HG03135 (cell line): Measurements from ENCODE around the gene HIF1A.
"Not testable (repeated sequence)": the region's sequence is repeated elsewhere in the genome, so short reads cannot be mapped to it uniquely, and the experiment has no call there.

Experiments used
- ATAC-seq: cut with Tn5 transposase; IDR thresholded peaks from one replicate; pipeline ENCODE4 v1.9.1; 2021; ENCODE audit warnings: mild to moderate bottlenecking, moderate library complexity; ENCODE audit not compliant: unreplicated experiment

HIF1A gene

DNA sequence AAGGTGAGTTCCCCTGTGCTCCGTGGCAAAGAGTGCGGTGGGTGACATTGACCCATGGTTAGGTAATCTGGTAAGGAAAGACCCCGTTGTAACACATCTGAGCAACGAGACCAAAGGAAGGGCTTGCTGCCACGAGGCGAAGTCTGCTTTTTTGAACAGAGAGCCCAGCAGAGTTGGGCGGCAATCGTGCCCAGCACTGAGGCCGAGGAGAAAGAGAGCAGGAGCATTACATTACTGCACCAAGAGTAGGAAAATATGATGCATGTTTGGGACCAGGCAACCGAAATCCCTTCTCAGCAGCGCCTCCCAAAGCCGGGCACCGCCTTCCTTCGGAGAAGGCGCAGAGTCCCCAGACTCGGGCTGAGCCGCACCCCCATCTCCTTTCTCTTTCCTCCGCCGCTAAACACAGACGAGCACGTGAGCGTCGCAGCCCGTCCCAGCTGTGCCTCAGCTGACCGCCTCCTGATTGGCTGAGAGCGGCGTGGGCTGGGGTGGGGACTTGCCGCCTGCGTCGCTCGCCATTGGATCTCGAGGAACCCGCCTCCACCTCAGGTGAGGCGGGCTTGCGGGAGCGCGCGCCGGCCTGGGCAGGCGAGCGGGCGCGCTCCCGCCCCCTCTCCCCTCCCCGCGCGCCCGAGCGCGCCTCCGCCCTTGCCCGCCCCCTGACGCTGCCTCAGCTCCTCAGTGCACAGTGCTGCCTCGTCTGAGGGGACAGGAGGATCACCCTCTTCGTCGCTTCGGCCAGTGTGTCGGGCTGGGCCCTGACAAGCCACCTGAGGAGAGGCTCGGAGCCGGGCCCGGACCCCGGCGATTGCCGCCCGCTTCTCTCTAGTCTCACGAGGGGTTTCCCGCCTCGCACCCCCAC is at the start of gene HIF1A:
HIF1A (plus strand) TSS at position 684 of the 865 bp plus-strand sequence. CDS start 292 bp downstream, outside the sequence.
- peak; percentile 94 for ATAC-seq

DNA sequence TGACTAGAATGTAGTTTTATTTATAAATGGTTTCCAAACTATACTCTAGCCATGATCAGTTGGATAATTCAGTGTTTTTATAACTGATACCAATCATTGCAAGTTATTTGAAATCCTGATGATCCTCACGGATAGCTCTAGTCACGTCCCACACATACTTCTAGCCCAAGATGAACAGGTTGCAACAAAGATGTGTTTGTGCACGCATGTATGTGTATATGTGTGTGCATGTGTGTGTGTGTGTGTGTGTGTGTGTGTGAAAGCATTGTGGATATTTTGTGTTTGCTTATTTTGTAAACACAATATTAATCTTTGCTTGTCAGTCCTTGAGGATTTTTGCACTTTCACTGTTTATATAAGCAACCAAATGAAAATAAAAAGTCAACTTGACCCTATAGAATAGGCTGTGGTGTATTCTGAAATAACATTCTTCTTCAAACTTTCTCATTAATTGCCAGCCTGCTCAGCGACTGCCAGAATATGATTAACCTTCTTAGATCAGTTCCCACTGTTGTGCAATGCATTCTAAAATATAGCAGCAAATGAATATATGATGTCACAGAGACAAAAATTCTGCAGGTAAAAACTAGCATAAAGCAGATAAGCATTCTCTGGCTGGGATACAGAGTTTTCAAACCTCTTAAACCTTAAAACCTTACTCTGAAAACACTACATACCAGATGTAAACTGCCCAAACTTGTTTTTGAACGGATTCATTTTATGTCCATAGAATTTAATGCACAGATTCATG is 48.8 kb upstream of the HIF1A start:
- ATAC-seq, result no peak

- no peak for ATAC-seq
Observed at GRCh38 chr14:61647704-61648103, 47.6 kb upstream of the HIF1A start.

- no peak for ATAC-seq
Observed at GRCh38 chr14:61648377-61648776, 46.9 kb upstream of the HIF1A start.

- no peak for ATAC-seq
Observed at GRCh38 chr14:61649283-61649682, 46.0 kb upstream of the HIF1A start.

- ATAC-seq, result no peak
Observed at GRCh38 chr14:61651355-61651754, 44.0 kb upstream of the HIF1A start.

DNA sequence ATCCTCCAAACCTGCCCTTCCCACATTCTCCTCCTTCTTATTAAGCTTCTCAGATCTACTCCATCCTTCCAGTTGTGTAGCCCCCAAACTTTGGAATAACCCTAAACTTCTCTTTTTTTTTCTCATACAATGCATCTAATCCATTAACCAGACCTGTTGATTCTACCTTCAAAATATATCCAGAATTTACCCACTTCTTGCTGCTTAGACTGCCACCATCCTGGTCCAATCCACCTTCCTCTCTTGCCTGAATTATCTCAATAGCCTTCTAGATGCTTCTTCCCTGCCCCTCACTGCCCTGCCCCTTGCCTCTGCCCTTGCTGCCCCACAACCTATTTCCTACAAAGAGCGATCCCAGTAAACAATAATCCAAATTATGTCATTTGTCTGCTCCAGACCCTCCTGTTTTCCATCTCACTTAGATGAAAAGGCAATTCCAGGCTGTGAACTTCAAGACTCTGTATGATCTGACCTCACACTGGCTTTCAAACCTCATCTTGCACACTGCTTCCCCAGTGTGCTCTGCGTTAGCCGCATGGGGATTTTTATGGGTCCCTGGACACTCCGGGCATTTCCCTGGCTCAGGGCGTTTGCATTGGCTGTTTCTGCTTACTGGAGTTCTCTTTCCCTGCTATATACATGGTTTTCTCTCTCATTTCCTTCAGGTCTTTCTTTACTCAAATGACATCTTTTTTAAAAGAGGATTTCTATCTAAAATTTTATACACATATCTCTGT is 42.6 kb upstream of the HIF1A start:
- ATAC-seq, result no peak

- ATAC-seq, result no peak
Observed at GRCh38 chr14:61653507-61653906, 41.8 kb upstream of the HIF1A start.

DNA sequence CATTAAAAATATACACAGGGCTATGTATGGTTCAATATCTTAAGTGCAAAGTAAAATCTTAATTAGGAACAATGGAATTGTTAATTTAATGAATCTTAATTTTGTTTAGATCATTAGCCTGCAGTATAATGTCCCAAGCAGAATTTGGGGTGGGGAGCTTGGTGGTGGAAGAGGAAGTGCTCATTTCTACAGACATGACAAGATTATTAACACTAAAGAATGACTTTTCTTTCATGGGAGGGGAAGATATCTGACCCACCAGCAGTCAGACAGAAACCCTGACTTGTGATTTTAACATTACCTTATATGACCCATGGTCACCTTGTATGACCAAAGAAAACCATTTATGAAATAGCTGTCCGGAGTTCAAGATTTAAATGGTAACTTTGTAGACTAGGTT is 41.3 kb upstream of the HIF1A start:
- no peak for ATAC-seq

- no peak for ATAC-seq
Observed at GRCh38 chr14:61655777-61656176, 39.5 kb upstream of the HIF1A start.

- no peak for ATAC-seq
Observed at GRCh38 chr14:61656341-61656740, 39.0 kb upstream of the HIF1A start.

- ATAC-seq, result not testable (repeated sequence)
Observed at GRCh38 chr14:61658111-61658510, 37.2 kb upstream of the HIF1A start.

GRCh38 chr14:61659582-61659981 is 35.7 kb upstream of the HIF1A start:
- no peak for ATAC-seq

- ATAC-seq, result peak; percentile 7
Observed at GRCh38 chr14:61661471-61662400, 33.6 kb upstream of the HIF1A start.

GRCh38 chr14:61662437-61663311 is 32.6 kb upstream of the HIF1A start:
- ATAC-seq, result peak; percentile 86

DNA sequence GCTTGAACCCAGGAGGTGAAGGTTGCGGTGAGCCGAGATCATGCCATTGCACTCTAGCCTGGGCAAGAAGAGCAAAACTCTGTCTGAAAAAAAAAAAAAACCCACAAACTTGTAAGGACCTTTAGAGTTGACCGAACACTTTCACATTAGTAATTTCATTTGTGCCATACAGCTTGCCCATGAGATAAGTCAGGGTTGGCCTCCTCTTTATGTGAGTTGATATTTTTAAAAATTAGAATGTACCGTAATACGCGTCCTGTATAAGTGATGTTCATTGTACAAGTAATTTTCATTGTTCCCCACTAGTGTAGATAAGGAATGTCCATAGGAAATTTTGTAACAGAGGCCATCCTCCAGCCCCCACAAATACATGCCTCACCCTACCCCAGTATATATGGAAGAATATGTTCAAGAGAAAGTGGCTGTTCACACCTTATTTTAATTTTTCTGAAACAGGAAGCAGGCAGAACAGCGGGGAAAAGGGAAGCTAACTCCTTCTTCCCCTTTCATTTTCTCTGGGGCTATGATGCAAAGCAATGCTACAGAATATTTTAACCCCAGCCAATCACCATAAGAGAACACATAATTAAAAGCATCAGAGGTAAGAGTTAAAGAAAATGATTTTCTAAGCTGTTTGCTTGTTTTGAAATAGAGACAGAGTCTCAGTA is 31.9 kb upstream of the HIF1A start:
- ATAC-seq, result no peak

DNA sequence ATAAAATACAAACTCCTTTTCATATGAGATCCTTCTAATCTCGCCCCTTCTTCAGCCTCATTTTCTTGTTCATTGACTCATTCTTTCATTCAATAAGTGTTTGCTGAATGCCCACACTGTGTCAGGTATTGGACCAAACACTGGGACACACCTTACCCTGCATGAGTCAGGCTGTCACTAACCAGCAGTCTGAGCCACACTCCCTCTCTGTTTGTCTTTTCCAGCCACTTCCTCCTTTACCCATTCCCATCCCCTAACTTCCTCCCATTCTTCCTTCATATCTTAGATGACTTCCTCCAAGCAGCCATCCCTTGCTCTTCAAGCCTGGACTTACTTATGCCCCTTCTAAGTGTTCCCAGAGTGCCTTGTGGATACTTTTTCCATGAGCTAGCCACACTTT is 27.0 kb upstream of the HIF1A start:
- ATAC-seq, result no peak

- no peak for ATAC-seq
Observed at GRCh38 chr14:61670576-61670975, 24.7 kb upstream of the HIF1A start.

DNA sequence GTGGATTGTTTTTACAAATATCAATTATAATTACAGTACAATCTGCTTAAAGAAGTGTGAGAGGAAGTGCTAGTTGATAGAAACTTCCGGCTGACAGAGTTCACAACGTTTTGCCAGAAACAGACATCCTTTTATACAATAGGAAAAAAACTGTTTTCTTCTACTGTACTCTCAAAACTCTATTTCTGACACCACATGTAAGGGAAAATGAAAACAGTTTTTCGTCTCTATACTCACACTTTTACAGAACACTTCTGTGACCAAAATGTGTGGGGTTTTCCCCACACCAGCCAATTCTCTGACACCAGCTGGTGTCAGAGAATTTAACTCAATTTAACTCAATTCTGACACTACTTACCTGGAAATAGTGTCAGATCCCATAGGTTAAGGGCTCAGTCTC is 24.2 kb upstream of the HIF1A start:
- ATAC-seq, result peak; percentile 80
